Fibroblast of skin of right quadriceps (primary cell): Measurements from ENCODE around the gene CCNA1.

ENCODE experiments used
- DNase-seq: peaks from one replicate; pipeline ENCODE4 v3.0.0-alpha.2; 2013

CCNA1 gene

GRCh38 chr13:36454121-36454520 is 21.8 kb downstream of the CCNA1 start:
- no peak for DNase-seq

- no peak for DNase-seq
These were observed 22.7 kb downstream of the CCNA1 start for GRCh38 chr13:36454987-36455386.

- DNase-seq: no peak
These were observed 24.3 kb downstream of the CCNA1 start for GRCh38 chr13:36456577-36456976.

DNA sequence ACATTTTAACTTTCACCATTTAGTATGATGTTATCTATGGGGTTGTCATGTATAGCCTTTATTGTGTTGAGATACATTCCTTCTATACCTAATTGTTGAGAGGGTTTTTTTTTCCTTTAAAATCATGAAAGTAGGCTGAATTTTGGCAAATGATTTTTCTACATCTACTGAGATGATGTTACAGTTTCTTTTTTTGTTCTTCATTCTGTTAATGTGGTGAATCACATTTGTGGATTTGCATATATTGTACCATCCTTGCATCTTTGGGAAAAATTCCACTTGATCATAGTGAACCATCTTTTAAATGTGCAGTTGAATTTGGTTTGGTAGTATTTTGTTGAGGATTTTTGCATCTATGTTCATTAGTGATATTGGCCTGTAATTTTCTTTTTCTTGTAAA is 29.2 kb downstream of the CCNA1 start:
- DNase-seq: no peak

GRCh38 chr13:36475468-36475867 is 43.2 kb downstream of the CCNA1 start:
- no peak for DNase-seq

DNA sequence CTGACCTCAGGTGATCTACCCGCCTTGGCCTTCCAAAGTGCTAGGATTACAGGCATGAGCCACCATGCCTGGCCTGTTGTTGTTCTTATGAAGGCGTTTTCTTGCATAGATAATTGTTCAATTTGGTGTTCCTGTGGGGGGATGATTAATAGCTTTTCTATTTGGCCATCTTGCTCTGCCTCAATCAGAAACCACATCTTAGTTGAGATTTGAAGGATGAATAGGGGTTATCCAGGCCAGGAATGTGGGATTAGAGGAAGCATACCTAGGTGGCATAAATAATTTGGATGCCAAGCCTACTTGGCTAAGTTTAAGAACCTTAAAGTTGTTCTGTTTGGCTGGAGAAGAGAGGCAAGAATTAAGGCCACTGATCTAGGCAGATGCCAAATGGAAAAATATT is 44.4 kb downstream of the CCNA1 start:
- DNase-seq: no peak

DNA sequence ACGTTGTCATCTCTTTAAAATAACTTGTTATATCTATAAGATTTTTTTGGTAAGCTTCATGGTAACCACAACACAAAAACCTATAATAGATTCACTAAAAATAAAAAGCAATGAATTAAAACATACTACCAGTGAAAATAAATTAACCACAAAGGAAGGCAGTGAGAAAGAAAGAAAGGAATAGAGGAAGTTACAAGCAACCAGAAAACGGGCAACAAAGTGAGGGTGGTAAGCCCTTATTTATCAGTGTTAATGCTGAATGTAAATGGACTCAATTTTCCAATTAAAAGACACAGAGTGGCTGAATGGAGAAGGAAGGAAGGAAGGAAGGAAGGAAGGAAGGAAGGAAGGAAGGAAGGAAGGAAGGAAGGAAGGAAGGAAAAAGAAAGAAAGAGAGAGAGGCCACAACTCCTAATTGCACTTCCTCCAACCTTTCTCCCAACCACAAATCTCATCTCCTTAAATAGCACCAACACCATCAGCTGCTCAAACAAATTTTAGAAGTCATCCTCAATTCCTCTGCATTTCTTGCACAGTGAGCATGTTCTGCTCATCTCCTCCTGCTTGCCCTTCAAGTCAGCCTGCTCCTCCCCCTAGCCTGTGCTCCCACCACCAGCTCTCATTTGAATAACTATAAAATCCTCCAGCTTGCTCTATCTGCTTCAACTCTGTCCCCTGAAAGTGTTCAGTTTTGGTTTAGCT is 48.6 kb downstream of the CCNA1 start:
- no peak for DNase-seq

DNA sequence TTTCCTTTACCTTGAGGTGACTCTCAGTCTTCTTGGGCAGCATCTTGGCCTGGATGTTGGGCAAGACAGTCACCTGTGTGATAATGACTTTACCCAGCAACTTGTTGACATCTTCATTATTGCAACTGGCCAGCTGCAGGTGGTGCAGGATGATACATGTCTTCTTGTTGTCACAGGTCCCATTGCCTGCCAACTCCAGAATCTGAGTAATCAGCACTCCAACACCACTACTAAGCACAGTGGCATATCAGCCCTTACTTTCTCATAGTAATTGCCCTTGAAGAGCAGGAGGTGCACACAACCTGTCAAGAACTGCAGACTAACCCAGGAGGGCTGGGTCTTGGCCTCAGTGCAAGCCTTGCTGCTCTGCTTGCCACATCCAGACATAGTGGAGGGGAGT is 57.8 kb downstream of the CCNA1 start:
- no peak for DNase-seq
